ENCODE measurements around the gene CACNA2D2.

DNA sequence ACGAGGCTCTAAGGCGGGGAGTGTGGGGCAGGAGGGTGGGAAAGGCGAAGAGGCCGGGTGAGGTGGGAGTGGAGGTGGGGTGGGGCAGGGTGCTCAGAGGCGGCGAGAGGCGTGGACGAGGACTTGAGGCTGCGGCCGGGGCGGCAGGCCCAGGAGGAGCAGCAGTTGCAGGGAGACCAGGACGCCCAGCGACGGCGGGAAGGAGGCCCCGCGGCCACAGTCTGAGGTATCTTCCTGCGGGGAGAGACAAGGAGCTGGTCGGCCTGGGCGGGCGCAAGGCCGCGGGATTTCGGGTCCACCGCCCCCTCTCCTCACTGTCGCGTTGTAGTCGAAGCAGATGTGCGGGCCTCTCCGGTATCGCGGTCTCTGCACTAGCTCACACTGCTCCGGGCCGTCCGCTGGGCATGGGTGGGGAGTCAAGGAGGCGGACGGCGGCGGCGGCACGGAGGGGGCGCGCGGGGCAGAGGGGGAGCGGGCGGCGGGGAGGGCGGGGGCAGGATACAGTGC is 138.8 kb downstream of the CACNA2D2 start:
- no peak for TF ChIP-seq POLR2AphosphoS5 (IDR thresholded peaks at IDR 0.05; ENCODE audit: low read depth)
- TF ChIP-seq, protein P1, sequence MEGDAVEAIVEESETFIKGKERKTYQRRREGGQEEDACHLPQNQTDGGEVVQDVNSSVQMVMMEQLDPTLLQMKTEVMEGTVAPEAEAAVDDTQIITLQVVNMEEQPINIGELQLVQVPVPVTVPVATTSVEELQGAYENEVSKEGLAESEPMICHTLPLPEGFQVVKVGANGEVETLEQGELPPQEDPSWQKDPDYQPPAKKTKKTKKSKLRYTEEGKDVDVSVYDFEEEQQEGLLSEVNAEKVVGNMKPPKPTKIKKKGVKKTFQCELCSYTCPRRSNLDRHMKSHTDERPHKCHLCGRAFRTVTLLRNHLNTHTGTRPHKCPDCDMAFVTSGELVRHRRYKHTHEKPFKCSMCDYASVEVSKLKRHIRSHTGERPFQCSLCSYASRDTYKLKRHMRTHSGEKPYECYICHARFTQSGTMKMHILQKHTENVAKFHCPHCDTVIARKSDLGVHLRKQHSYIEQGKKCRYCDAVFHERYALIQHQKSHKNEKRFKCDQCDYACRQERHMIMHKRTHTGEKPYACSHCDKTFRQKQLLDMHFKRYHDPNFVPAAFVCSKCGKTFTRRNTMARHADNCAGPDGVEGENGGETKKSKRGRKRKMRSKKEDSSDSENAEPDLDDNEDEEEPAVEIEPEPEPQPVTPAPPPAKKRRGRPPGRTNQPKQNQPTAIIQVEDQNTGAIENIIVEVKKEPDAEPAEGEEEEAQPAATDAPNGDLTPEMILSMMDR (IDR thresholded peaks at IDR 0.05; ENCODE audit: insufficient read depth, low read length) = no peak
- TF ChIP-seq, protein P2, sequence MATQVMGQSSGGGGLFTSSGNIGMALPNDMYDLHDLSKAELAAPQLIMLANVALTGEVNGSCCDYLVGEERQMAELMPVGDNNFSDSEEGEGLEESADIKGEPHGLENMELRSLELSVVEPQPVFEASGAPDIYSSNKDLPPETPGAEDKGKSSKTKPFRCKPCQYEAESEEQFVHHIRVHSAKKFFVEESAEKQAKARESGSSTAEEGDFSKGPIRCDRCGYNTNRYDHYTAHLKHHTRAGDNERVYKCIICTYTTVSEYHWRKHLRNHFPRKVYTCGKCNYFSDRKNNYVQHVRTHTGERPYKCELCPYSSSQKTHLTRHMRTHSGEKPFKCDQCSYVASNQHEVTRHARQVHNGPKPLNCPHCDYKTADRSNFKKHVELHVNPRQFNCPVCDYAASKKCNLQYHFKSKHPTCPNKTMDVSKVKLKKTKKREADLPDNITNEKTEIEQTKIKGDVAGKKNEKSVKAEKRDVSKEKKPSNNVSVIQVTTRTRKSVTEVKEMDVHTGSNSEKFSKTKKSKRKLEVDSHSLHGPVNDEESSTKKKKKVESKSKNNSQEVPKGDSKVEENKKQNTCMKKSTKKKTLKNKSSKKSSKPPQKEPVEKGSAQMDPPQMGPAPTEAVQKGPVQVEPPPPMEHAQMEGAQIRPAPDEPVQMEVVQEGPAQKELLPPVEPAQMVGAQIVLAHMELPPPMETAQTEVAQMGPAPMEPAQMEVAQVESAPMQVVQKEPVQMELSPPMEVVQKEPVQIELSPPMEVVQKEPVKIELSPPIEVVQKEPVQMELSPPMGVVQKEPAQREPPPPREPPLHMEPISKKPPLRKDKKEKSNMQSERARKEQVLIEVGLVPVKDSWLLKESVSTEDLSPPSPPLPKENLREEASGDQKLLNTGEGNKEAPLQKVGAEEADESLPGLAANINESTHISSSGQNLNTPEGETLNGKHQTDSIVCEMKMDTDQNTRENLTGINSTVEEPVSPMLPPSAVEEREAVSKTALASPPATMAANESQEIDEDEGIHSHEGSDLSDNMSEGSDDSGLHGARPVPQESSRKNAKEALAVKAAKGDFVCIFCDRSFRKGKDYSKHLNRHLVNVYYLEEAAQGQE (IDR thresholded peaks at IDR 0.05; ENCODE audit: insufficient replicate concordance, low read depth) = no peak
